ENCODE results near the gene FGD4. TPM values are rescaled to one million over a fixed set of nuclear protein-coding genes. Genes with fewer than 3 reads are reported as not detected.

Gene FGD4
- total and polyA plus RNA-seq, 2 experiments from 2014 or later = 1.1 to 3.4 TPM

DNA sequence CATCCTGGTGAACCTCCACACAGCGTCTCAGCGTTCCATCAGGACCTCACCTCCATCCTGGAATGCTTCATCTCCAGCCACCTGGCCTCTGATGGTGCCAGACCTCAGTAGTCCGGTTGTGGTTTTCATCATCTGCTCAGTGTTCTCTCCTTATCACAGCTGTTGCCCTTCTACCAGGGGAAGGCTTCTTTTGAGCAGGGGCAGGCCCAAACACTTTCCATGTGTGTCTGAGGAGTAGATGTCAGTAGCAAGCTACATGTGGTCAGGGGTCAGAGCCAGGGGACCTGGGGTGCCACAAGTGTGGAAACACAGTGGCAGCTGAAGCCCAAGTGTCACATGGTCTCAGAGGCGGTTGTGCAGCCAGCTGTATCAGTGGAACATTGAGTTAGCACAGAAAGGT lies 30.2 kb upstream of the FGD4 start:
- Histone ChIP-seq H3K4me2 (ENCODE audit: unreplicated experiment) (no peak overlapping the region), H3K9me3 (ENCODE audit: low read depth) (no peaks in the 10 kb centered on the region), H3K9me2 (ENCODE audit: insufficient read depth) (no peaks in the 10 kb centered on the region), H4K20me1 (ENCODE audit: insufficient read depth) (no peaks in the 10 kb centered on the region), H2AFZ (no peak overlapping the region), H3K4me1 (ENCODE audit: insufficient read depth) (peaks cover 5% of the 10 kb centered on the region), H3K27me3 (replicated peaks; ENCODE audit: insufficient read depth) (no peaks in the 10 kb centered on the region), H3K79me2 (ENCODE audit: insufficient read depth) (no peaks in the 10 kb centered on the region), H3K9ac (no peak overlapping the region), H3F3A (ENCODE audit: insufficient read depth) (0 out of 2 replicates have a peak, but pooled peaks cover under 1% of the 10 kb centered on the region), H3K36me3 (ENCODE audit: low read depth) (no peaks in the 10 kb centered on the region), H3K4me3 (no peak overlapping the region), H3K27ac (no peak overlapping the region)
- in situ Hi-C loops (cut with MboI) = loop anchor here (10.0 to 25.0 kb wide), 2 partner anchors 286 to 1643 kb away; partner anchors contain the start of gene ALG10
- no peak for DNase-seq
- no peak for TF ChIP-seq EZH2 (IDR thresholded peaks at IDR 0.05; ENCODE audit: insufficient read depth, poor library complexity, severe bottlenecking)
- no peak for TF ChIP-seq EZH2phosphoT487 (IDR thresholded peaks at IDR 0.05; ENCODE audit: insufficient read depth, low read depth)
- 53 to 70% methylated on average over 4 of the region's 4 CpGs for WGBS, 2 experiments (ENCODE audit: low coverage in 1 of 2, low lambda C conversion rate in 2 of 2, missing lambda C conversion rate in 2 of 2)

DNA sequence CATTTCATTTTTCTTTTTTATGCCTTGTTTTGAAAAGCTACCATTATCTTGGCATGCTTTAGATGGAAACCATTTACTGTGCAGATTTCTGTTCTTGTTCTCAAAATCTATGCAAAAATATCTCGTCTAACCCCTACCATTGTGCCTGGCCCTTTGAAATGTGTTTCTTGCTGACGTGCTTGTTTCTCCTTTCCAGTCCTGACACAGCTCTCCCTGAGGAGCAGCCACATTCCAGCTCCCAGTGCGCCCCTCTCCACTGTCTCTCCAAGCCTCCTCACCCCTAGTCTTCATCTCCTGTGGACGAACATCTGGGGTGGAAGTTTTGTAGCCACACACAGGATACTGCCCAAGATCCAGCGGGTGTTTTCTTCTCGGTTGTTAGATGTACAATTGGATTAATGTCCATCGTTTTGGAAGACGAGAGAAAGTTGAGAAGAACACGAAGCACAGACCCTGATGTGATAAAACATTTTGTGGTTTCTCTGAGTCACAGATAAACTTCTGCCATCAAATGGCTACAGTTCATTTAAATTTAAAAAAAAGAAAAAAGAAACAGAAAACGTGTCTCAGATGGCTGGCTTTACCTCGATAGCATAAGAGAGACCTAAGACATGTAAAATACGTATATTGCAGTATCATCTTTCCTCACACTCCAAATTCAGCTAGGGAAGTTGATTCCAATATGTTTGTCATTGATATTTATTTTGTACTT lies 21.9 kb upstream of the FGD4 start:
- H3K4me2 ChIP-seq (ENCODE audit: unreplicated experiment) = no peak overlapping the region
- H3K79me2 ChIP-seq (ENCODE audit: insufficient read depth) = no peaks in the 10 kb centered on the region
- no peak for TF ChIP-seq EZH2phosphoT487 (IDR thresholded peaks at IDR 0.05; ENCODE audit: insufficient read depth, low read depth)
- TF ChIP-seq EZH2 (IDR thresholded peaks at IDR 0.05; ENCODE audit: insufficient read depth, poor library complexity, severe bottlenecking) = no peak
- no peak overlapping the region for H2AFZ ChIP-seq
- H3K4me1 ChIP-seq (ENCODE audit: insufficient read depth) = no peaks in the 10 kb centered on the region
- no peak overlapping the region for H3K9ac ChIP-seq
- in situ Hi-C loops (cut with MboI) = no loop called here
- no peak for DNase-seq
- no peaks in the 10 kb centered on the region for H3K9me2 ChIP-seq (ENCODE audit: insufficient read depth)
- 66 to 71% methylated on average over 12 of the region's 12 CpGs for WGBS, 2 experiments (ENCODE audit: low coverage in 1 of 2, low lambda C conversion rate in 2 of 2, missing lambda C conversion rate in 2 of 2)
- no peak overlapping the region for H3K4me3 ChIP-seq
- no peaks in the 10 kb centered on the region for H3K27me3 ChIP-seq (replicated peaks; ENCODE audit: insufficient read depth)
- H3K9me3 ChIP-seq (ENCODE audit: low read depth) = no peaks in the 10 kb centered on the region
- no peak overlapping the region for H3K27ac ChIP-seq
- H3F3A ChIP-seq (ENCODE audit: insufficient read depth) = no peaks in the 10 kb centered on the region
- H3K36me3 ChIP-seq (ENCODE audit: low read depth) = no peaks in the 10 kb centered on the region
- H4K20me1 ChIP-seq (ENCODE audit: insufficient read depth) = no peaks in the 10 kb centered on the region

DNA sequence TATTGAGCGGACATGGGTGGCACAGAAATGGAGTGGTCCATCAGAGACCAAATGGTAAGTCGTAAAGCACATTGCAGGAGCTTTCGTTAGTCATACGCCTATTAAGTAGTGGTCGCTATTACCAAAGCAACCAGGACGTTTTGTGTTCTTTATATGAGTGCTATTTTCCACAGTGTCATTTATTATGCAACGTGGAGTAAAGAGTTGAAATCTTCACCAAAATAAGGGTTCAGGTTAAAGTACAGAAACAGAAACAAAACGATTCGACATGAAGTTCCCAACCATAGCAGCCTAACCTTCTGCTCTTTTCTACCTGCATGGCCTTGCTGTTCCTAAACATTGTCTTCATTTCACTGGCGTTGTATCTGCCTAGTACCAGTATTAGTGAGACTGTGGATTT lies 20.1 kb upstream of the FGD4 start:
- no peak overlapping the region for H3K9ac ChIP-seq
- H3K36me3 ChIP-seq (ENCODE audit: low read depth) = no peaks in the 10 kb centered on the region
- H3K27me3 ChIP-seq (replicated peaks; ENCODE audit: insufficient read depth) = no peaks in the 10 kb centered on the region
- no peak overlapping the region for H3K4me3 ChIP-seq
- H3K27ac ChIP-seq = no peak overlapping the region
- no peak overlapping the region for H3K4me2 ChIP-seq (ENCODE audit: unreplicated experiment)
- in situ Hi-C loops (cut with MboI) = no loop called here
- DNase-seq = no peak
- 85 to 89% methylated on average over 10 of the region's 10 CpGs for WGBS, 2 experiments (ENCODE audit: low coverage in 1 of 2, low lambda C conversion rate in 2 of 2, missing lambda C conversion rate in 2 of 2)
- no peaks in the 10 kb centered on the region for H3K4me1 ChIP-seq (ENCODE audit: insufficient read depth)
- peaks cover 9% of the 10 kb centered on the region; the same call in 1 of the 2 replicates for H3F3A ChIP-seq (ENCODE audit: insufficient read depth)
- no peaks in the 10 kb centered on the region for H4K20me1 ChIP-seq (ENCODE audit: insufficient read depth)
- H2AFZ ChIP-seq = no peak overlapping the region
- TF ChIP-seq EZH2 (IDR thresholded peaks at IDR 0.05; ENCODE audit: insufficient read depth, poor library complexity, severe bottlenecking) = no peak
- TF ChIP-seq EZH2phosphoT487 (IDR thresholded peaks at IDR 0.05; ENCODE audit: insufficient read depth, low read depth) = no peak
- no peaks in the 10 kb centered on the region for H3K9me2 ChIP-seq (ENCODE audit: insufficient read depth)
- no peaks in the 10 kb centered on the region for H3K9me3 ChIP-seq (ENCODE audit: low read depth)
- H3K79me2 ChIP-seq (ENCODE audit: insufficient read depth) = no peaks in the 10 kb centered on the region

DNA sequence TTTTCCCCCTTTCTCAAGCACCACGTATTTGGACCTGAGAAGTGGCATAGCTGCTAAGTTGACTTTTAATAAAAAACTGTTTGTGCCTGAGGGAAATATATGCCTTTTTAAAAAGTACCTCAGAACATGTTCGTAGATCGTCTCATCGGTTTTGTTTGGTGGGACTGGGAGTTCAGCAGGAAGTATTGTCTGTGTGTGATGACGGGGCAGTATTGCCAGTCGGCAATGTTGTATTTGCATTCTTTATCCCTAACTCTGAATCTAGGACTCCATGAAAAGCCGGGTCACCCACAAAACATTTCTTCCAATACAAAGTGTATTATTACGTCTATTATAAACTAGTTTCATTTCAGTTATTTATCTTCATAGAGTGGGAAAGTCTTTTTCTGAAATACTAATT lies 19.7 kb upstream of the FGD4 start:
- H3K27ac ChIP-seq = no peak overlapping the region
- H3K9ac ChIP-seq = no peak overlapping the region
- no peaks in the 10 kb centered on the region for H3K27me3 ChIP-seq (replicated peaks; ENCODE audit: insufficient read depth)
- H2AFZ ChIP-seq = no peak overlapping the region
- H4K20me1 ChIP-seq (ENCODE audit: insufficient read depth) = no peaks in the 10 kb centered on the region
- H3F3A ChIP-seq (ENCODE audit: insufficient read depth) = peaks cover 9% of the 10 kb centered on the region; the same call in 1 of the 2 replicates
- H3K9me3 ChIP-seq (ENCODE audit: low read depth) = no peaks in the 10 kb centered on the region
- H3K79me2 ChIP-seq (ENCODE audit: insufficient read depth) = no peaks in the 10 kb centered on the region
- no peak for DNase-seq
- no peaks in the 10 kb centered on the region for H3K9me2 ChIP-seq (ENCODE audit: insufficient read depth)
- 79 to 81% methylated on average over 8 of the region's 8 CpGs for WGBS, 2 experiments (ENCODE audit: low coverage in 1 of 2, low lambda C conversion rate in 2 of 2, missing lambda C conversion rate in 2 of 2)
- no peak overlapping the region for H3K4me2 ChIP-seq (ENCODE audit: unreplicated experiment)
- H3K36me3 ChIP-seq (ENCODE audit: low read depth) = no peaks in the 10 kb centered on the region
- H3K4me3 ChIP-seq = no peak overlapping the region
- no peak for TF ChIP-seq EZH2phosphoT487 (IDR thresholded peaks at IDR 0.05; ENCODE audit: insufficient read depth, low read depth)
- TF ChIP-seq EZH2 (IDR thresholded peaks at IDR 0.05; ENCODE audit: insufficient read depth, poor library complexity, severe bottlenecking) = no peak
- in situ Hi-C loops (cut with MboI) = no loop called here
- H3K4me1 ChIP-seq (ENCODE audit: insufficient read depth) = no peaks in the 10 kb centered on the region

Measured in GM23248 (cell line).